ENCODE measurements around the gene S100A9. TPM values are rescaled to one million over a fixed set of nuclear protein-coding genes. Genes with fewer than 3 reads are reported as not detected.
A peak's percentile ranks its signal among the peaks of the same experiment; 100 is the strongest.

The S100A9 gene
- total RNA-seq, 6 experiments from 2014 or later, result not detected

DNA sequence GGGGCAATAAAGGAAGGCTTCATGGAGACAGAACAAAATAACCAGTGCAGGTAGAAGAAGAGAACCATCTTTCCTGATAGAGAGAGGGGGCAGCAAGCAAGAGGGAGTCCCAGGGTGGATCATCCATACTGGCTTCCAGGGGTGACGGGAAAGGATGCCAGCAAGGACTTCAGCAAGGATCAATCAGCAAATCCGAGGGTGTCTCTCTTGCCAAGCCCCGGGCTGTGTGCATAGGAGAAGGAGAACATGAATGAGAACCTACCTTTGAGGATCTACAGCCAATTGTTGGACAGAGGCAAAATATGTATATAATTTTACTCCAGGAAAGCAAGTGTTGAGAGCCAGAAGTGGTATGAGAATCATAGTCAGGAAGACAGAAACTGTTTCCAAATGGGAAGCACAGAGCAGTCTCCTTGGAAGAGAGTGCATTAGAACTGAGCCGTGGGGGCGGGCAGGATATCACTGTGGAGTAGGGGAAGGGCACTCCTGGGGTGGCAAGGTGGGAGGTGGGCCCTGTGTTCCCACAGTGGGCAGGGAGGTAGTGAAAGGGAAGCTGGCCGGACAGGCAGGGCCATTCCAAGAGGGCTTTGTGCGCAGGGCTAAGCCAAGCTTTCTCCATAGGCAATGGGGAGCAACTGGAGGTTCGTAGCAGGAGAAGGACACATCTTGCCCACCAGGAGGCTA, 1.1 kb upstream of the S100A9 start:
- Mint-ChIP-seq H3K27ac (no peak overlapping the region), H3K4me1 (ENCODE audit: low read depth) (no peaks in the 10 kb centered on the region), H3K36me3 (ENCODE audit: low read depth) (no peaks in the 10 kb centered on the region), H3K9me3 (no peaks in the 10 kb centered on the region), H3K4me3 (no peak overlapping the region), H3K27me3 (ENCODE audit: insufficient read depth) (peaks cover 32% of the 10 kb centered on the region)
- TF ChIP-seq, protein P1, sequence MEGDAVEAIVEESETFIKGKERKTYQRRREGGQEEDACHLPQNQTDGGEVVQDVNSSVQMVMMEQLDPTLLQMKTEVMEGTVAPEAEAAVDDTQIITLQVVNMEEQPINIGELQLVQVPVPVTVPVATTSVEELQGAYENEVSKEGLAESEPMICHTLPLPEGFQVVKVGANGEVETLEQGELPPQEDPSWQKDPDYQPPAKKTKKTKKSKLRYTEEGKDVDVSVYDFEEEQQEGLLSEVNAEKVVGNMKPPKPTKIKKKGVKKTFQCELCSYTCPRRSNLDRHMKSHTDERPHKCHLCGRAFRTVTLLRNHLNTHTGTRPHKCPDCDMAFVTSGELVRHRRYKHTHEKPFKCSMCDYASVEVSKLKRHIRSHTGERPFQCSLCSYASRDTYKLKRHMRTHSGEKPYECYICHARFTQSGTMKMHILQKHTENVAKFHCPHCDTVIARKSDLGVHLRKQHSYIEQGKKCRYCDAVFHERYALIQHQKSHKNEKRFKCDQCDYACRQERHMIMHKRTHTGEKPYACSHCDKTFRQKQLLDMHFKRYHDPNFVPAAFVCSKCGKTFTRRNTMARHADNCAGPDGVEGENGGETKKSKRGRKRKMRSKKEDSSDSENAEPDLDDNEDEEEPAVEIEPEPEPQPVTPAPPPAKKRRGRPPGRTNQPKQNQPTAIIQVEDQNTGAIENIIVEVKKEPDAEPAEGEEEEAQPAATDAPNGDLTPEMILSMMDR (IDR thresholded peaks at IDR 0.05), result no peak; the same call in 1 of the 2 replicates
- no peak for DNase-seq

- H3K27ac Mint-ChIP-seq, result no peak overlapping the region
- TF ChIP-seq, protein P1 (IDR thresholded peaks at IDR 0.05), result peak; percentile 20; the same call in 1 of the 2 replicates
- DNase-seq, result no peak
These were observed 390 bp upstream of the S100A9 start for GRCh38 chr1:153357076-153357852.

GRCh38 chr1:153358691-153358975, 979 bp downstream of the S100A9 start:
- Mint-ChIP-seq H3K4me1 (ENCODE audit: low read depth) (no peaks in the 10 kb centered on the region), H3K36me3 (ENCODE audit: low read depth) (no peaks in the 10 kb centered on the region), H3K27ac (no peak overlapping the region), H3K9me3 (no peaks in the 10 kb centered on the region), H3K4me3 (no peak overlapping the region), H3K27me3 (ENCODE audit: insufficient read depth) (peaks cover 34% of the 10 kb centered on the region)
- DNase-seq, result no peak
- TF ChIP-seq, protein P1 (IDR thresholded peaks at IDR 0.05), result no peak

More at GRCh38 chr1:153357076-153357852, 390 bp upstream of the S100A9 start:
- H3K4me1 Mint-ChIP-seq (ENCODE audit: low read depth), result no peaks in the 10 kb centered on the region
- H3K4me3 Mint-ChIP-seq, result no peak overlapping the region
- peaks cover 29% of the 10 kb centered on the region for H3K27me3 Mint-ChIP-seq (ENCODE audit: insufficient read depth)
- no peaks in the 10 kb centered on the region for H3K9me3 Mint-ChIP-seq
- H3K36me3 Mint-ChIP-seq (ENCODE audit: low read depth), result no peaks in the 10 kb centered on the region

DNA sequence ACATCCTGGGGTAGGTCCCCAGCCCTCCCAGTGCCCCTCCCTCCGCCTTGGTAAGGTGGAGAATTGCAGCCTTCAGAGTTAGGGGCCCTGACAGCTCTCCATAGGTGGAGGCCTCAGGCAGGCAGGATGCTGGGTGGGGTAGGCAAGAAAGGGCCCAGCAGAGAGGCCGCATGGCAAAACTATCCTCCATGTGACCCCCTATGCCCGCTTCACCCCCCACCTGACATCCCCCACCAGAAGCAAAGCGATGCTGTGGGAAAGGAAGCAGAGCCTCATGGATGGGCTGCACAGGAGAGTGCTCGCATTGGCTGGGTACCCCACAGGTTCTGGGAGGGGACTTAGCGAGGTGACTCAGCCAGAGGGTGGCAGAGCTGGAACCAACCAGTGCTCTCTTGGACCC, 1.6 kb downstream of the S100A9 start:
- H3K4me1 Mint-ChIP-seq (ENCODE audit: low read depth), result no peaks in the 10 kb centered on the region
- no peaks in the 10 kb centered on the region for H3K36me3 Mint-ChIP-seq (ENCODE audit: low read depth)
- H3K27ac Mint-ChIP-seq, result no peak overlapping the region
- H3K27me3 Mint-ChIP-seq (ENCODE audit: insufficient read depth), result peaks cover 37% of the 10 kb centered on the region
- H3K4me3 Mint-ChIP-seq, result no peak overlapping the region
- no peak for DNase-seq
- TF ChIP-seq, protein P1 (IDR thresholded peaks at IDR 0.05), result no peak
- no peaks in the 10 kb centered on the region for H3K9me3 Mint-ChIP-seq

DNA sequence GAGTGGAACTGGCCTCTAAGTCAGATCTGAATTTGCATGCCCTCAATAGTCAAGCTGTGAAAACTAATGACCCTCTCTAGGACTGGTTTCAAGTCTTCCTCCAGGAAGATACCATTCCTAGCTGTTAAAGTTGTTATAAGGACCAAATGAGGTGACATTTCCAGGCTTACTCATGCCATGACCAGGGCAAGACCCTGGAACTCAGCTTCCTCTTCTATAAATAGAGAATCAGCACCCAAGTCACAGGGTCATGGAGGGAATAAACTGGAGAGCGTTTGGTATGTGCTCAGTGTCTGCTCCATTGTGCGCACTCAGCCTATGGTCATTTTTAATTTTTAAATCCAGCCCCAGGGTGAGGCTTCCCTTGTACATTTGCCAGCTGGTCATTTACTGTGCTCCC, 2.5 kb downstream of the S100A9 start:
- Mint-ChIP-seq H3K27ac (no peak overlapping the region), H3K4me3 (no peak overlapping the region), H3K36me3 (ENCODE audit: low read depth) (no peaks in the 10 kb centered on the region), H3K27me3 (ENCODE audit: insufficient read depth) (peaks cover 42% of the 10 kb centered on the region), H3K9me3 (no peaks in the 10 kb centered on the region), H3K4me1 (ENCODE audit: low read depth) (no peaks in the 10 kb centered on the region)
- TF ChIP-seq, protein P1 (IDR thresholded peaks at IDR 0.05), result no peak
- no peak for DNase-seq

All from HFFc6 (cell line).